Prostate gland (tissue), 2 donors: ENCODE data around the gene AHNAK.
"Not testable (repeated sequence)": the region's sequence is repeated elsewhere in the genome, so short reads cannot be mapped to it uniquely, and the experiment has no call there.

Experiments
- POLR2A ChIP-seq: fragments of 450-650 bp; IDR thresholded peaks from one replicate; pipeline ENCODE4 v1.6.1; 2016; ENCODE audit warnings: antibody characterized with exemption, mild to moderate bottlenecking
- TF ChIP-seq, protein P1 (sequence below), 4 experiments: fragments of 200-600 bp in 2 of 4; fragments of 450-650 bp in 2 of 4; sonication (generic) in 2 of 4; IDR thresholded peaks; 1 replicate in 3 of 4; 2 replicates in 1 of 4; pipeline ENCODE4 v1.5.1; 2016 to 2019; ENCODE audit warnings: antibody characterized with exemption in 4 of 4, mild to moderate bottlenecking in 2 of 4, moderate library complexity in 2 of 4

- TF ChIP-seq, protein P1, sequence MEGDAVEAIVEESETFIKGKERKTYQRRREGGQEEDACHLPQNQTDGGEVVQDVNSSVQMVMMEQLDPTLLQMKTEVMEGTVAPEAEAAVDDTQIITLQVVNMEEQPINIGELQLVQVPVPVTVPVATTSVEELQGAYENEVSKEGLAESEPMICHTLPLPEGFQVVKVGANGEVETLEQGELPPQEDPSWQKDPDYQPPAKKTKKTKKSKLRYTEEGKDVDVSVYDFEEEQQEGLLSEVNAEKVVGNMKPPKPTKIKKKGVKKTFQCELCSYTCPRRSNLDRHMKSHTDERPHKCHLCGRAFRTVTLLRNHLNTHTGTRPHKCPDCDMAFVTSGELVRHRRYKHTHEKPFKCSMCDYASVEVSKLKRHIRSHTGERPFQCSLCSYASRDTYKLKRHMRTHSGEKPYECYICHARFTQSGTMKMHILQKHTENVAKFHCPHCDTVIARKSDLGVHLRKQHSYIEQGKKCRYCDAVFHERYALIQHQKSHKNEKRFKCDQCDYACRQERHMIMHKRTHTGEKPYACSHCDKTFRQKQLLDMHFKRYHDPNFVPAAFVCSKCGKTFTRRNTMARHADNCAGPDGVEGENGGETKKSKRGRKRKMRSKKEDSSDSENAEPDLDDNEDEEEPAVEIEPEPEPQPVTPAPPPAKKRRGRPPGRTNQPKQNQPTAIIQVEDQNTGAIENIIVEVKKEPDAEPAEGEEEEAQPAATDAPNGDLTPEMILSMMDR (IDR thresholded peaks at IDR 0.05): not testable (repeated sequence)
- not testable (repeated sequence) for TF ChIP-seq POLR2A
Measured at GRCh38 chr11:62499311-62499943, 47.2 kb downstream of the AHNAK start.
